GM21528 (cell line): ENCODE data around the gene PWWP2A.

Source experiments
- ATAC-seq: cut with Tn5 transposase; IDR thresholded peaks from one replicate; pipeline ENCODE4 v1.9.1; 2021; ENCODE audit warnings: mild to moderate bottlenecking, moderate library complexity; ENCODE audit not compliant: unreplicated experiment, low FRiP score

PWWP2A gene

GRCh38 chr5:160133918-160134304, 14.7 kb upstream of the PWWP2A start:
- ATAC-seq, result no peak

- ATAC-seq, result no peak
These were observed 14.0 kb upstream of the PWWP2A start for GRCh38 chr5:160133071-160133917.

GRCh38 chr5:160129841-160130240, 10.6 kb upstream of the PWWP2A start:
- no peak for ATAC-seq

GRCh38 chr5:160128632-160129031, 9.4 kb upstream of the PWWP2A start:
- no peak for ATAC-seq

- peak; percentile 6 for ATAC-seq
These were observed 636 bp upstream of the PWWP2A start for GRCh38 chr5:160119905-160120266.

GRCh38 chr5:160118349-160119141, 705 bp downstream of the PWWP2A start:
- ATAC-seq, result peak; percentile 30

GRCh38 chr5:160116991-160117390, 2.3 kb downstream of the PWWP2A start:
- no peak for ATAC-seq

- ATAC-seq, result no peak
These were observed 11.1 kb downstream of the PWWP2A start for GRCh38 chr5:160108124-160108523.

GRCh38 chr5:160105686-160106360, 13.4 kb downstream of the PWWP2A start:
- peak; percentile 83 for ATAC-seq

- no peak for ATAC-seq
These were observed 21.3 kb downstream of the PWWP2A start for GRCh38 chr5:160097991-160098390.

- ATAC-seq, result no peak
These were observed 23.1 kb downstream of the PWWP2A start for GRCh38 chr5:160096178-160096577.

- peak; percentile 86 for ATAC-seq
These were observed 26.1 kb downstream of the PWWP2A start for GRCh38 chr5:160092960-160093707.

GRCh38 chr5:160092514-160092913, 26.7 kb downstream of the PWWP2A start:
- ATAC-seq, result no peak

GRCh38 chr5:160090059-160090458, 29.2 kb downstream of the PWWP2A start:
- no peak for ATAC-seq

- ATAC-seq, result no peak
These were observed 29.7 kb downstream of the PWWP2A start for GRCh38 chr5:160089531-160089930.

- no peak for ATAC-seq
These were observed 30.4 kb downstream of the PWWP2A start for GRCh38 chr5:160088805-160089204.

GRCh38 chr5:160087199-160087598, 32.1 kb downstream of the PWWP2A start:
- ATAC-seq, result no peak

- ATAC-seq, result no peak
These were observed 35.1 kb downstream of the PWWP2A start for GRCh38 chr5:160084144-160084543.

GRCh38 chr5:160083501-160083900, 35.7 kb downstream of the PWWP2A start:
- ATAC-seq, result no peak
